PC-3 (cell line): ENCODE data around the gene TESK2. TPM values are rescaled to one million over a fixed set of nuclear protein-coding genes. Genes with fewer than 3 reads are reported as not detected.

Experiments
- ATAC-seq: fragments of 200-7000 bp; cut with Tn5 transposase; 2 replicates; pipeline ENCODE4 v1.9.1; 2020; ENCODE audit warnings: mild to moderate bottlenecking, moderate library complexity
- BruUV-seq: library from RNA; stranded (reverse); fragments of 400-500 nt; replicated peaks from 2 replicates; lab custom pipeline; 2021; lab: Mats Ljungman, UMichigan
- CTCF ChIA-PET: fragments of 300-600 bp; sonication (Branson Sonifier 250); formaldehyde crosslinking; loops from one replicate; lab custom pipeline; 2022; ENCODE audit warnings: antibody characterized with exemption; lab: Charles Lee
- POLR2A ChIA-PET: fragments of 300-600 bp; sonication (Branson Sonifier 250); formaldehyde crosslinking; loops from one replicate; lab custom pipeline; 2022; ENCODE audit warnings: antibody characterized with exemption; ENCODE audit not compliant: unreplicated experiment; lab: Charles Lee
- DNase-seq: peaks from one replicate; pipeline ENCODE4 v3.0.0-alpha.2; 2015
- H2AFZ ChIP-seq: fragments of 300-600 bp; sonication (generic); 2 replicates; pipeline ENCODE4 v1.6.0; 2016; ENCODE audit warnings: antibody characterized with exemption, low read length
- H3F3A ChIP-seq: fragments of 300-600 bp; sonication (generic); one replicate; pipeline ENCODE4 v1.6.0; 2017; ENCODE audit warnings: antibody characterized with exemption, low read length, control low read depth, mild to moderate bottlenecking; ENCODE audit not compliant: unreplicated experiment
- H3K27ac ChIP-seq: fragments of 300-600 bp; sonication (generic); 2 replicates; pipeline ENCODE4 v1.5.1; 2016; ENCODE audit warnings: mild to moderate bottlenecking, low read length
- H3K27me3 ChIP-seq: fragments of 300-600 bp; sonication (generic); 2 replicates; pipeline ENCODE4 v1.6.1; 2016; ENCODE audit warnings: low read length, mixed read lengths
- H3K36me3 ChIP-seq: fragments of 300-600 bp; sonication (generic); 2 replicates; pipeline ENCODE4 v1.6.1; 2016; ENCODE audit warnings: low read depth, mixed run types, low read length, mixed read lengths
- H3K4me1 ChIP-seq: fragments of 300-600 bp; sonication (generic); 2 replicates; pipeline ENCODE4 v1.5.1; 2016; ENCODE audit warnings: low read length; ENCODE audit not compliant: insufficient read depth
- H3K4me2 ChIP-seq: fragments of 300-600 bp; sonication (generic); 2 replicates; pipeline ENCODE4 v1.6.0; 2016; ENCODE audit warnings: low read length
- H3K4me3 ChIP-seq: fragments of 300-600 bp; sonication (generic); 2 replicates; pipeline ENCODE4 v1.5.1; 2016; ENCODE audit warnings: mild to moderate bottlenecking, low read length, mixed read lengths
- H3K79me2 ChIP-seq: fragments of 300-600 bp; sonication (generic); 2 replicates; pipeline ENCODE4 v1.6.1; 2017; ENCODE audit warnings: low read length, mixed read lengths
- H3K9ac ChIP-seq: fragments of 300-600 bp; sonication (generic); 2 replicates; pipeline ENCODE4 v1.6.0; 2016; ENCODE audit warnings: mild to moderate bottlenecking, low read length
- H3K9me2 ChIP-seq: fragments of 300-600 bp; sonication (generic); replicated peaks from 2 replicates; pipeline ENCODE4 v1.6.1; 2016; ENCODE audit warnings: mixed run types, low read length, mixed read lengths
- H3K9me3 ChIP-seq: fragments of 300-600 bp; sonication (generic); 2 replicates; pipeline ENCODE4 v1.6.1; 2016; ENCODE audit warnings: low read length, mixed read lengths
- H4K20me1 ChIP-seq: fragments of 300-600 bp; sonication (generic); 2 replicates; pipeline ENCODE4 v1.6.1; 2016; ENCODE audit warnings: low read length, mixed read lengths
- EZH2 ChIP-seq: fragments of 300-600 bp; sonication (generic); IDR thresholded peaks from one replicate; pipeline ENCODE4 v1.6.1; 2017; ENCODE audit warnings: antibody characterized with exemption, mild to moderate bottlenecking, low read length; ENCODE audit not compliant: unreplicated experiment
- EZH2phosphoT487 ChIP-seq: fragments of 300-600 bp; sonication (generic); IDR thresholded peaks from 2 replicates; pipeline ENCODE4 v1.6.1; 2018; ENCODE audit warnings: mild to moderate bottlenecking, antibody characterized with exemption, low read length, borderline replicate concordance
- intact Hi-C: fragments of 100-400 bp; cut with micrococcal nuclease; formaldehyde crosslinking; loops from 2 replicates; pipeline ENCODE4 v1.9.0; 2023
- total RNA-seq: library from RNA; depleted of rRNA; stranded (reverse); fragments of >200 nt; gene quantifications from 2 replicates; pipeline ENCODE4 v1.2.3, GENCODE V29; 2014
- TF ChIP-seq, protein P1 (sequence below): fragments of 300-600 bp; sonication (generic); conservative IDR thresholded peaks from 2 replicates; pipeline ENCODE4 v1.5.1; 2017; ENCODE audit warnings: antibody characterized with exemption, low read depth, mild to moderate bottlenecking, low read length

The TESK2 gene
- total RNA-seq, 1 experiment from 2014 or later = 6.0 TPM

DNA sequence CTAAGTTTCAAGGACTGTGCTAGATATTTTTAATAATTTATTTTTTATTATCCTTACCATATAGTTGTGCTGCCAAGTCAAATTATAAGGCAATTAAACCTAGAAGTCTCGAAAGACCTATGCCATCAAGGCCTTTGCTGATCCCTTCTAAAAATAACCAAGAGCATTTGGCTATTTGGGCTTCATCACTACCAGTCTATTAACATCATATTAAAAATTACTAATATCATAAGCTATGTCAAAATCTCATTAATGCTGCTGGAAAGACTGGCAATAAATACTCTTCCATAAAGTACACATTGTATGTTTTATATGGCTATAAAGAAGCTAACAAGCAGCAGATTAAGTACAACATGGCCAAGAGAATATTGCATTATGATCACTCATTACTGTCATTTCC lies 107.8 kb downstream of the TESK2 start:
- Histone ChIP-seq H3K9me3 (no peaks in the 10 kb centered on the region), H3F3A (no peaks in the 10 kb centered on the region), H3K27me3 (no peaks in the 10 kb centered on the region), H3K9ac (no peak overlapping the region), H3K4me1 (no peaks in the 10 kb centered on the region), H3K4me2 (no peak overlapping the region), H3K4me3 (no peak overlapping the region), H3K9me2 (no peaks in the 10 kb centered on the region), H3K79me2 (no peaks in the 10 kb centered on the region), H3K27ac (no peak overlapping the region), H4K20me1 (no peaks in the 10 kb centered on the region), H3K36me3 (no peaks in the 10 kb centered on the region), H2AFZ (no peak overlapping the region)
- intact Hi-C loops = no loop called here
- TF ChIP-seq EZH2 = no peak
- TF ChIP-seq, protein P1, sequence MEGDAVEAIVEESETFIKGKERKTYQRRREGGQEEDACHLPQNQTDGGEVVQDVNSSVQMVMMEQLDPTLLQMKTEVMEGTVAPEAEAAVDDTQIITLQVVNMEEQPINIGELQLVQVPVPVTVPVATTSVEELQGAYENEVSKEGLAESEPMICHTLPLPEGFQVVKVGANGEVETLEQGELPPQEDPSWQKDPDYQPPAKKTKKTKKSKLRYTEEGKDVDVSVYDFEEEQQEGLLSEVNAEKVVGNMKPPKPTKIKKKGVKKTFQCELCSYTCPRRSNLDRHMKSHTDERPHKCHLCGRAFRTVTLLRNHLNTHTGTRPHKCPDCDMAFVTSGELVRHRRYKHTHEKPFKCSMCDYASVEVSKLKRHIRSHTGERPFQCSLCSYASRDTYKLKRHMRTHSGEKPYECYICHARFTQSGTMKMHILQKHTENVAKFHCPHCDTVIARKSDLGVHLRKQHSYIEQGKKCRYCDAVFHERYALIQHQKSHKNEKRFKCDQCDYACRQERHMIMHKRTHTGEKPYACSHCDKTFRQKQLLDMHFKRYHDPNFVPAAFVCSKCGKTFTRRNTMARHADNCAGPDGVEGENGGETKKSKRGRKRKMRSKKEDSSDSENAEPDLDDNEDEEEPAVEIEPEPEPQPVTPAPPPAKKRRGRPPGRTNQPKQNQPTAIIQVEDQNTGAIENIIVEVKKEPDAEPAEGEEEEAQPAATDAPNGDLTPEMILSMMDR = no peak
- TF ChIP-seq EZH2phosphoT487 = no peak
- CTCF ChIA-PET = no interaction called here
- DNase-seq (no peak), ATAC-seq (no peak)
- no TSS peak for BruUV-seq
- POLR2A ChIA-PET = interaction anchor here (0.6 kb wide), 1 partner anchor 80 kb away, joined by 10 read pairs; no protein-coding TSS in a partner anchor

DNA sequence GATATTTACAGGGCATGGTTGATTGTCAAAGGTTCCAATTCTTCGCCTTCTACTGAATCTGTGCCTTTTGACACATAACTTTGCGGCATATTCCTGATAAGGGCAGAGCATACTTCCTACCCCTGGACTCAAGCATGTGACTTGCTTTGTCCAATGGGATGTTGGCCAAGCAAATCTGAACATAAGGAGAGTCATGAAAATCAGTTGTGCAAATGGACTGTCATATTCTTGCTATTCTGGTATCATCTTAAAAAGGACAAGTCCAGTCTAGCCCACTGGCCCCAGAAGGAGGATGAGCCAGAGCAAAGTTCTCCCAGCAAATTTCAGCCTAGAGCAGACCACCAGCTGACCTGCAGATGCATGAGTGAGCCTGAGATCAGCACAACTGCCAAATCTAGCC lies 109.7 kb downstream of the TESK2 start:
- no peak overlapping the region for H2AFZ ChIP-seq
- CTCF ChIA-PET = no interaction called here
- no peak overlapping the region for H3K4me2 ChIP-seq
- H3K36me3 ChIP-seq = no peaks in the 10 kb centered on the region
- H3K9ac ChIP-seq = no peak overlapping the region
- TF ChIP-seq EZH2 = no peak
- no peak for TF ChIP-seq EZH2phosphoT487
- TF ChIP-seq, protein P1 = no peak
- no peaks in the 10 kb centered on the region for H3F3A ChIP-seq
- ATAC-seq = no peak
- H3K79me2 ChIP-seq = no peaks in the 10 kb centered on the region
- H3K4me1 ChIP-seq = no peaks in the 10 kb centered on the region
- no peak for DNase-seq
- no peak overlapping the region for H3K4me3 ChIP-seq
- BruUV-seq = no TSS peak
- H3K9me2 ChIP-seq = no peaks in the 10 kb centered on the region
- no peaks in the 10 kb centered on the region for H3K27me3 ChIP-seq
- POLR2A ChIA-PET = no interaction called here
- no peaks in the 10 kb centered on the region for H3K9me3 ChIP-seq
- intact Hi-C loops = no loop called here
- H4K20me1 ChIP-seq = no peaks in the 10 kb centered on the region
- H3K27ac ChIP-seq = no peak overlapping the region

DNA sequence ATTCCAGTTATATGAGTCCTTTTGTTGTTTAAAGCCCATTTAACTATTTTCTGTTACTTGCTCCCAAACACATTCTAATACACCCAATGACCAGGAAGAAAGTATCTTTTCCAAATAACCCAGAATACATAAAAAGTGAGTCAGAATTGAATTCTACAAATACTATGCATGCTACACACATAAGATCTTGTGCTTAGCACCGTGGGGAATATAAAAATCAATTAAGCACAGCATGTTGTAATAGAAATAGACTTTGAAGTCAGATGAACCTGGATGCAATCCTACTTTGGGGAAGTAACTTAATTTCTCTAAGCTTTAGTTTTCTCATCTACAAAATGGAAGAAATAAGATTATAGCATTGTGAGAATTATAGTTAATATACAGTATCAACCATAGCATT lies 110.2 kb downstream of the TESK2 start:
- Histone ChIP-seq H2AFZ (no peak overlapping the region), H3K79me2 (no peaks in the 10 kb centered on the region), H3K27ac (no peak overlapping the region), H3K4me1 (peaks cover 4% of the 10 kb centered on the region; the same call in 1 of the 2 replicates), H3K4me3 (no peak overlapping the region), H3K27me3 (no peaks in the 10 kb centered on the region), H3K36me3 (no peaks in the 10 kb centered on the region), H4K20me1 (no peaks in the 10 kb centered on the region), H3K9me2 (no peaks in the 10 kb centered on the region), H3K4me2 (no peak overlapping the region), H3K9me3 (no peaks in the 10 kb centered on the region), H3F3A (no peaks in the 10 kb centered on the region), H3K9ac (no peak overlapping the region)
- ATAC-seq (no peak), DNase-seq (no peak)
- TF ChIP-seq, protein P1 = no peak
- TF ChIP-seq EZH2phosphoT487 (no peak), EZH2 (no peak)
- intact Hi-C loops = no loop called here
- BruUV-seq = no TSS peak
- ChIA-PET CTCF (no interaction called here), POLR2A (no interaction called here)
